Measurements from ENCODE around the gene SFXN5. TPM values are rescaled to one million over a fixed set of nuclear protein-coding genes. Genes with fewer than 3 reads are reported as not detected.

SFXN5 gene
- total RNA-seq, 1 donor from 2014 or later: 12.7 TPM

GRCh38 chr2:73035899-73036711 lies 35.4 kb downstream of the SFXN5 start:
- no peak for TF ChIP-seq CTCF (IDR thresholded peaks at IDR 0.05)
- Mint-ChIP-seq H3K4me1 (ENCODE audit: unreplicated experiment) (peaks cover 3% of the 10 kb centered on the region), H3K27ac (ENCODE audit: unreplicated experiment) (no peak overlapping the region)

GRCh38 chr2:73034661-73035375 lies 36.7 kb downstream of the SFXN5 start:
- H3K4me1 Mint-ChIP-seq (ENCODE audit: unreplicated experiment): peaks cover 3% of the 10 kb centered on the region
- H3K27me3 Mint-ChIP-seq (ENCODE audit: unreplicated experiment): no peaks in the 10 kb centered on the region
- no peak overlapping the region for H3K27ac Mint-ChIP-seq (ENCODE audit: unreplicated experiment)
- H3K36me3 Mint-ChIP-seq (ENCODE audit: unreplicated experiment): peaks cover 7% of the 10 kb centered on the region
- no peak overlapping the region for H3K4me3 Mint-ChIP-seq (ENCODE audit: unreplicated experiment)
- TF ChIP-seq CTCF (IDR thresholded peaks at IDR 0.05): no peak
- DNase-seq (ENCODE audit: extremely low spot score, unreplicated experiment): no peak
- no peaks in the 10 kb centered on the region for H3K9me3 Mint-ChIP-seq (ENCODE audit: unreplicated experiment)

More at GRCh38 chr2:73035899-73036711, 35.4 kb downstream of the SFXN5 start:
- Mint-ChIP-seq H3K9me3 (ENCODE audit: unreplicated experiment) (no peaks in the 10 kb centered on the region), H3K27me3 (ENCODE audit: unreplicated experiment) (no peaks in the 10 kb centered on the region), H3K36me3 (ENCODE audit: unreplicated experiment) (peaks cover 10% of the 10 kb centered on the region), H3K4me3 (ENCODE audit: unreplicated experiment) (no peak overlapping the region)
- DNase-seq (ENCODE audit: extremely low spot score, unreplicated experiment): no peak

DNA sequence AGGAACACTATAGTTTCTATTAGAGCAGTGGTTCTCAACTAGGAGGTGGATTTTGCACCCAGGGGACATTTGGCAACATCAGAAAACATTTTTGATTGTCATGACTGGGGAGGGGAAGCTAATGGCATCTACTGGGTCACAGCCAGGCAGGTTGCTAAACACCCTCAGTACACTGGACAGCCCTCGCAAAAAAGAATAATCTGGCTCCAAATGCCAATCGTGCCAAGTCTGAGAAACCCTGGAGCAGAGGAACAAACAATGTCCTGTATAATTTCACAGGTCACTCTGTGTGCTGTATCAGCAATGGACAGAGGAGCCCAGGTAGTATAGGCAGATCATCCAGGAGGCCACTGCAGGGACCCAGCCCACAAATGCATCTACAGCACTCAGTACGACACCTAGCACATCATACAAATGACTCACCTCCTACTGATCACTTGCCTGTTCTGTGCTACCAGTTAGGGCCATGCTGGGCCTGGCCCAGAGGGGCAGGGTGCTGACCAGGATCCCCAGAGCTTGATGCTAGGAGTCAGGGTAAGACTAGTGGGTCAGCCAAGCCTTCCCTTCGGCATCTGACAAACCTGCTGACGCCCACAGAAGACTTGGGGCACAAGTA lies 37.6 kb downstream of the SFXN5 start:
- TF ChIP-seq CTCF (IDR thresholded peaks at IDR 0.05): no peak
- no peaks in the 10 kb centered on the region for H3K9me3 Mint-ChIP-seq (ENCODE audit: unreplicated experiment)
- no peak for DNase-seq (ENCODE audit: extremely low spot score, unreplicated experiment)
- no peak overlapping the region for H3K27ac Mint-ChIP-seq (ENCODE audit: unreplicated experiment)
- H3K4me1 Mint-ChIP-seq (ENCODE audit: unreplicated experiment): peaks cover 3% of the 10 kb centered on the region
- H3K27me3 Mint-ChIP-seq (ENCODE audit: unreplicated experiment): no peaks in the 10 kb centered on the region
- H3K4me3 Mint-ChIP-seq (ENCODE audit: unreplicated experiment): no peak overlapping the region
- peaks cover 1% of the 10 kb centered on the region for H3K36me3 Mint-ChIP-seq (ENCODE audit: unreplicated experiment)

- Mint-ChIP-seq H3K4me1 (ENCODE audit: unreplicated experiment) (peaks cover 3% of the 10 kb centered on the region), H3K9me3 (ENCODE audit: unreplicated experiment) (no peaks in the 10 kb centered on the region), H3K27me3 (ENCODE audit: unreplicated experiment) (no peaks in the 10 kb centered on the region), H3K36me3 (ENCODE audit: unreplicated experiment) (peaks cover 5% of the 10 kb centered on the region), H3K4me3 (ENCODE audit: unreplicated experiment) (no peak overlapping the region), H3K27ac (ENCODE audit: unreplicated experiment) (no peak overlapping the region)
- no peak for TF ChIP-seq CTCF (IDR thresholded peaks at IDR 0.05)
- no peak for DNase-seq (ENCODE audit: extremely low spot score, unreplicated experiment)
Observed at GRCh38 chr2:73033142-73033765, 38.3 kb downstream of the SFXN5 start.
